Measurements from ENCODE around the gene GLIS1. TPM values are rescaled to one million over a fixed set of nuclear protein-coding genes. Genes with fewer than 3 reads are reported as not detected.

Gene GLIS1
- total RNA-seq, 1 experiment from 2014 or later = 0.13 TPM

- CTCF ChIA-PET = no interaction called here
These were observed 274.7 kb downstream of the GLIS1 start for GRCh38 chr1:53463961-53464899.

DNA sequence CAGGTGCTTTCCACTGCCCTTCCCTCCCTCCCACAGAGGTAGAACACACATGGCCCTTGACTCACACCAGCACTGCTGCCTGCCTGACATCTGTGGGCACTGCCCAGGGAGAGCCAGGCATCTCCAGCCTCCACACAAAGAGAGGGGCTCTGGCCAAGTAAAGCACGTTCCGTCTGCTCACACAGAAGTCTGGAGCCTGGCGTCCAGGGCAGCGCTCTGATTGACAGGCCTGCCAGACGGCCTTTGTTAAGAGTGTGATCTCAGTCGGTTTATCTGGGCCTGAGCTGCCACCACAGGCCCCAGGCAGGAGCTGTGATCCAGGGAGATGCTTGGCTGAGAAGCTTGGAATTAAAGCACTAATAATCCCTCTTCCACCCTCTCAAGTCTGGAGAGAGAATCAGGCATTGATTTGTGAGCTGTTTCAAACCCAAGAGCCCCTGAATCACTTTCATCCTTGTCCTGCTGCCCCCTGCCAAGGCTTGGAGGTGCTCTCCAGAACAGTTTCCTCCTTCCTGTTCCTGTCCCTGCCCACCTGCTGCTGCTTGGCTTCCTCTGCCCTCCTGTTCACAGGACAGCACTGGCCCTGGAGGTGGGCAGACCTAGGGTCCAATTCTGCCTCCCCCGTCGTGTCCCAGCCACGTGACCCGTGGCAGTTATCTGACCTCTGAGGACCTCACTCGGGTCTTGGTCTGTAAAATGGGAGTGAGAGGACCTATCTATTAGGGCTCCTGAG lies 276.0 kb downstream of the GLIS1 start:
- no peak overlapping the region for H3K4me3 ChIP-seq (ENCODE audit: low read depth, low read length, poor library complexity, severe bottlenecking)
- intact Hi-C loops (cut with micrococcal nuclease; ENCODE audit: unreplicated experiment) = no loop called here
- DNase-seq (ENCODE audit: low spot score) = no peak
- H3K36me3 ChIP-seq (ENCODE audit: insufficient read depth, low read length, poor library complexity, severe bottlenecking) = no peaks in the 10 kb centered on the region
- CTCF ChIA-PET = no interaction called here
- H3K27ac ChIP-seq (ENCODE audit: low read depth, low read length, poor library complexity, severe bottlenecking) = no peak overlapping the region
- no peak for TF ChIP-seq EZH2 (IDR thresholded peaks at IDR 0.05; ENCODE audit: borderline replicate concordance, low read depth, low read length, poor library complexity, severe bottlenecking)
- no peak for TF ChIP-seq CTCF (conservative IDR thresholded peaks at IDR 0.05; ENCODE audit: low read depth, low read length)
- no TSS peak for BruUV-seq (replicated peaks)
- no peaks in the 10 kb centered on the region for H3K9me3 ChIP-seq (ENCODE audit: low read depth, low read length, poor library complexity, severe bottlenecking)
- POLR2A ChIA-PET (ENCODE audit: low non-redundant PET) = no interaction called here
- H3K4me1 ChIP-seq (ENCODE audit: insufficient read depth, low read length, poor library complexity, severe bottlenecking) = no peaks in the 10 kb centered on the region
- no peaks in the 10 kb centered on the region for H3K27me3 ChIP-seq (replicated peaks; ENCODE audit: insufficient read depth, low read depth, low read length, poor library complexity)

More at GRCh38 chr1:53463961-53464899, 274.7 kb downstream of the GLIS1 start:
- Histone ChIP-seq H3K27ac (ENCODE audit: low read depth, low read length, poor library complexity, severe bottlenecking) (no peak overlapping the region), H3K36me3 (ENCODE audit: insufficient read depth, low read length, poor library complexity, severe bottlenecking) (no peaks in the 10 kb centered on the region), H3K4me3 (ENCODE audit: low read depth, low read length, poor library complexity, severe bottlenecking) (no peak overlapping the region), H3K9me3 (ENCODE audit: low read depth, low read length, poor library complexity, severe bottlenecking) (no peaks in the 10 kb centered on the region), H3K4me1 (ENCODE audit: insufficient read depth, low read length, poor library complexity, severe bottlenecking) (no peaks in the 10 kb centered on the region), H3K27me3 (replicated peaks; ENCODE audit: insufficient read depth, low read depth, low read length, poor library complexity) (no peaks in the 10 kb centered on the region)
- intact Hi-C loops (cut with micrococcal nuclease; ENCODE audit: unreplicated experiment) = no loop called here
- POLR2A ChIA-PET (ENCODE audit: low non-redundant PET) = no interaction called here
- no TSS peak for BruUV-seq (replicated peaks)
- no peak for DNase-seq (ENCODE audit: low spot score)
- TF ChIP-seq EZH2 (IDR thresholded peaks at IDR 0.05; ENCODE audit: borderline replicate concordance, low read depth, low read length, poor library complexity, severe bottlenecking) = no peak

DNA sequence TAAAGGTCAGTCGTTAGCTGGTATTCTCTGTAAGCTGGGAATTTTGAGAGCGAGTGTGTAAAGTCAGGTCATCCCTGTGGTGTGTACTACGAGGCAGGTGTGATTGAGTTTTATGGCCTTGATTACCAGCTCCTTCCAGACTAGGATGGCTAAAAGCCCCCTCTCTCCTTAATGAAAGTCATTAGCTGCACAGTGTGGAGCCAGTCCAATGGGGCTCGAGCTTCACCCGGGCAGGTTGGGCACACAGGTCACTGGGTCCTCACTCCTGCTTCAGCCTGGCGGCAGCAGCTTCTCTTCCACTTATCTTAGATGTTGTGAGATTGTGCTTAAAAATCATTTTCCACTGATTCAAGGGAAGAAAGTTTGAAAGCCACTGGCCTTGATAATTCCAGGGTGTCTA lies 276.8 kb downstream of the GLIS1 start:
- CTCF ChIA-PET = no interaction called here

More for the DNA sequence above, 276.8 kb downstream of the GLIS1 start:
- no peaks in the 10 kb centered on the region for H3K4me1 ChIP-seq (ENCODE audit: insufficient read depth, low read length, poor library complexity, severe bottlenecking)
- H3K36me3 ChIP-seq (ENCODE audit: insufficient read depth, low read length, poor library complexity, severe bottlenecking) = no peaks in the 10 kb centered on the region
- H3K4me3 ChIP-seq (ENCODE audit: low read depth, low read length, poor library complexity, severe bottlenecking) = no peak overlapping the region
- POLR2A ChIA-PET (ENCODE audit: low non-redundant PET) = no interaction called here
- no peaks in the 10 kb centered on the region for H3K9me3 ChIP-seq (ENCODE audit: low read depth, low read length, poor library complexity, severe bottlenecking)
- no TSS peak for BruUV-seq (replicated peaks)
- H3K27me3 ChIP-seq (replicated peaks; ENCODE audit: insufficient read depth, low read depth, low read length, poor library complexity) = no peaks in the 10 kb centered on the region
- DNase-seq (ENCODE audit: low spot score) = no peak
- TF ChIP-seq CTCF (conservative IDR thresholded peaks at IDR 0.05; ENCODE audit: low read depth, low read length) = no peak
- TF ChIP-seq EZH2 (IDR thresholded peaks at IDR 0.05; ENCODE audit: borderline replicate concordance, low read depth, low read length, poor library complexity, severe bottlenecking) = no peak
- intact Hi-C loops (cut with micrococcal nuclease; ENCODE audit: unreplicated experiment) = no loop called here
- H3K27ac ChIP-seq (ENCODE audit: low read depth, low read length, poor library complexity, severe bottlenecking) = no peak overlapping the region

All from A673 (cell line).